Measurements from ENCODE around the gene AGTRAP. TPM values are rescaled to one million over a fixed set of nuclear protein-coding genes. Genes with fewer than 3 reads are reported as not detected.

Gene AGTRAP, protein sequence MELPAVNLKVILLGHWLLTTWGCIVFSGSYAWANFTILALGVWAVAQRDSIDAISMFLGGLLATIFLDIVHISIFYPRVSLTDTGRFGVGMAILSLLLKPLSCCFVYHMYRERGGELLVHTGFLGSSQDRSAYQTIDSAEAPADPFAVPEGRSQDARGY
- total RNA-seq (10 to 100 TPM; 16.7 to 19.3 TPM), polyA plus RNA-seq (100 to 1,000 TPM in 1 of 3 donors, 10 to 100 TPM in 2; 57.3 to 106 (median 90.0) TPM), total RNA-seq (3.8 to 25.3 (median 9.1) reads per million in 6 experiments)

DNA sequence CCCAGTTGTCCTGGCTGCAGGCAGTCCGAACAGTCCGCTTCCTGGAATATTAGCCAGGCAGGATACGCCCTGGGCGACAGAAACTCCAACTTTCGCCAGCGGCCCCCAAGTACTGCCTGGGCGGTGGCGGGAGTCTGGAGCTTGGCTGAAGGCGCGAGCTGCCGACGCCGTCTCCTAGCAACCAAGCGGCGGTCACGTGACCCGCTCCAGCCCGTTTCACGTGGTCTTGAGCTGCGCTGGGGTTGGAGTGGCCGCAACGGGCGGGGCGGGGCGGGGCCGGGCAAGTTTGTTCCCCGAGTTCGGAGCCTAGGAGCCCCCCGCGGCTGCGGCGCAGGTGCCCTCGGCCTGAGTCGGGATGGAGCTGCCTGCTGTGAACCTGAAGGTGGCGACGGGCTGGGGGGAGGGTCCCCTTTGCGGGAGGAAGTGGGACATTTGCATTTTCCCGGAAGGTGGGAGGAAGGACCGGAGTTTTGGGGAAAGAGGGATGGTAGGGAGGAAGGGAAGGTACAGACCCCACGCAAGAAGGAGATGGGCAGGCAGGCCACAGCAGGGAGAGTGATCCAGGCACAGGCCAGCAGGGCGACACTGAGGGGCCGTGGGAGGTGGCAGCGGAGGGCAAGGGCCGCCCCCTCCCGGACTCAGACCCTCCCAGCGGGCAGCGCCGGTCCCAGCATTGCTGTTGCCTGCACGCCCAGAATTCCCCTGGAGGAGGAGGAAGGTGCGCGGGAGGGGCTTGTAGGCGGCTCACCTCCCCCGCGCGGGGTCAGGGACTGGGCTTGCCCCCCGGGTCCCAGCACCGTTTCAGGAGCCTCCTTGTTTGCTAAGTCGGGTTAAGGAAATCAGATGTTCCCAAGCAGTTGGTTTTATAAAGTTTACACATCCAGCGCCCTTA, at the start of gene AGTRAP:
AGTRAP (plus strand) TSS at position 283 of the 892 bp plus-strand sequence; CDS start at position 356, 73 bp downstream.
- Mint-ChIP-seq H3K4me3 (peak within 1 kb of the TSS; percentile 87 to 98 (median 94)), H3K4me1 (peaks cover 36 to 81% (median 79%) of the 10 kb centered on the region in 4 donors), H3K9me3 (no peaks in the 10 kb centered on the region), H3K36me3 (no peaks in the 10 kb centered on the region), H3K27me3 (no peaks in the 10 kb centered on the region), H3K27ac (peak within 1 kb of the TSS; percentile 39 to 97 (median 84))
- DNase-seq (peak; percentile 75 to 92 (median 78)), ATAC-seq (peak; percentile 72 to 78)
- POLR2A ChIA-PET = interaction anchor here (0.6 to 3.3 kb wide), 9 partner anchors 13 to 474 kb away, joined by 3 to 23 read pairs (median 3); partner anchors contain the start of genes FBXO6 and MTOR

DNA sequence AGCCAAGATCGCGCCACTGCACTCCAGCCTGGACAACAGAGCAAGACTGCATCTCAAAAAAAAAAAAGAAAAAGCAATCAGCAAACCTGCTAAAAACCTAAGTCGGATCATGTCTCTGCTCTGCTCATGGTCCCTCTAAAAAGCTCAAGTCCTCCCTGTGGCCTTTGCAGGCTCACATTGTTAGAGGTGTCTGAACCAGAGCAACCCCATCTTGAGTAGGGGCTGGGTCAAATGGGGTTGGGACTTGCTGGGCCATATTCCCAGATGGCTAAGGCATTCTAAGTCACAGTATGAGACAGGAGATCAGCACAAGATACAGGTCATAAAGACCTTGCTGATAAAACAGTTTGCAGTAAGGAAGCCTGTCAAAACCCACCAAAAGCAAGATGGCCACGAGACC, 47.4 kb upstream of the AGTRAP start:
- H3K9me3 Mint-ChIP-seq = no peaks in the 10 kb centered on the region
- no peak for ATAC-seq

DNA sequence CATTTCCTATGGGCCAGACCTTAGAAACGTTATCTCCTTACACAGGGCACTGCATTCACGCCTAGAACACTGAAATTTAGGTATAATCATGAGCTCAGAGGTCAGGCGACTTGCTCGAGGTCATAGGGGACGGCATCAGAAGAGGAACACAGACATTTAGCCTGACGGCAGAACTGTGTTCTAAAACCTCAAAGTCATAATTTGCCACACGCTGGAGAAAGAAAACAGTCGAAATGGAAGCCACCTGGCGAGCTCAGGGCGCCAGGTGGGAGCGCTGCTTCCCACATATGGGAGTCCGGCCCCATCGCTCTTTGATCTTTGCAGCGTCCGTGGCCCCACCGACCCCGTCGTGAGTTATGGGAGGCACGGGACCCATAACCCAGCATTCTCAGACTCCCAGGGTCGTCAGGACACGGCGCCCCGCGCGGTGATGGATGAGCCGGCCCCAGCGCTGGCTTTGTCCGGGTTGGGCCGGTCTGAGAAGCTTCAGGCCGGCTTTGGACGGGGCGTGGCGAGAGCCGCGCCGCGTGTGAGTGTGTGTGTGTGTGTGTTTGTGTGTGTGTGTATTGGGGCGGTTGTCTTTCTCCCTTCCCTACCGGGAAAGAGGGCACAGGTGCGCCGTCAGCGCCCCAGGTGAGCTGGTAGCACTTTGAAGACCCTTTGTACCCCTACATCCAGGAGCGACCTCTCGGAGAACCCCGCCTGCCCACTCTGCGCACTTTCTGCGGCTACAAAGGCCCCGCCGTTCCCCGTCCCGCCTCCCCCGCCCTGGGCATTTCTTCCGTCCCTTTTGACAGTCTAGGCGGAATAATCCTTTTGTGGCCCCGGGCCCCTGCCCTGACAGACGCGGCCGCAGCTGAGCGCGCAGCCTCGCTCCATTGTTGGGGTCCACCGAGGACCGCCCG, 45.3 kb upstream of the AGTRAP start:
- Mint-ChIP-seq H3K9me3 (no peaks in the 10 kb centered on the region), H3K36me3 (peaks cover 0 to 5% (median 0%) of the 10 kb centered on the region in 3 donors), H3K4me3 (peak overlapping the region; percentile 45 to 83 (median 74)), H3K27me3 (peaks cover 20 to 65% (median 31%) of the 10 kb centered on the region in 5 donors), H3K4me1 (peaks cover 15 to 39% (median 32%) of the 10 kb centered on the region in 4 donors), H3K27ac (peak overlapping the region in 2 of 10 donors; percentile 31 to 41)
- ATAC-seq = peak; percentile 2 to 11
- POLR2A ChIA-PET = interaction anchor here (0.6 to 1.2 kb wide), 6 partner anchors 9 to 478 kb away, joined by 3 to 4 read pairs (median 3); no protein-coding TSS in a partner anchor
- DNase-seq = no peak

More for the DNA sequence above, 47.4 kb upstream of the AGTRAP start:
- H3K27ac Mint-ChIP-seq = no peak overlapping the region
- peaks cover 0 to 5% (median 0%) of the 10 kb centered on the region in 3 donors for H3K36me3 Mint-ChIP-seq
- peaks cover 20 to 59% (median 31%) of the 10 kb centered on the region in 5 donors for H3K27me3 Mint-ChIP-seq
- H3K4me3 Mint-ChIP-seq = no peak overlapping the region
- peaks cover 15 to 32% (median 26%) of the 10 kb centered on the region in 4 donors for H3K4me1 Mint-ChIP-seq
- no peak for DNase-seq
- POLR2A ChIA-PET = no interaction called here

DNA sequence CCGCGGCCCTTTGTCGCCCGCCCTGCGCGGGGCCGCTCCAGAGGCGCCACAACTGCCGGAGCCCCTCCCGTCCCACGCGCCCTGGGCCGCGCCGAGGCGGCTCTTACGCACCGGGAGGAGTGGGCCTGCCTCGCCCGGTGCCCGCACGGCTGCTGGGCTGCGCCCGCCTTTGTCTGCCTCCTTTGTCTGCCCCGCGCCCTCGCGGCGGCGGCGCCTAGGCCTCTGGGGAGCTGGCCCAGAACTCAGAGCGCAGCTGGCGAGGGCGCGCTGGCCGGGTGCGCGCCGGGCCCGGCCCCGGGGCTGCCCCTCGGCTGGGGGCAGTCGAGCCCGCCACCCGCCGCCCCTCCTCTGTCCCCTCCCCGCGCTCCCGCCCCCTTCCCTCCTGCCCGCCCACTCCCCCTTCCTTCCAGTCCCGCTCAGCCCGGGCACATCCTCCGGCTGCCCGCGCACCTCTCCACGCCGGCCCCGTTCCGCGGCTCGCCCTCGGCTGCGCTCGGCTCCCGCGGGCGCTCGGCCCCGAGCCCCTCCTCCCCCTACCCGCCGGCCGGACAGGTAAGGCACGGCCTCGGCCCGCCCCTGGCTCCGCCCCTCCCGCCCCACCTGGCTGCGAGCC, 44.5 kb upstream of the AGTRAP start, which contains the start of gene DRAXIN:
DRAXIN (plus strand) TSS at position 409 of the 613 bp plus-strand sequence. CDS start 14,549 bp downstream, outside the sequence.
- Mint-ChIP-seq H3K27ac (peak within 1 kb of the TSS in 5 of 10 donors; percentile 31 to 80 (median 48)), H3K9me3 (no peaks in the 10 kb centered on the region), H3K27me3 (peaks cover 19 to 59% (median 31%) of the 10 kb centered on the region in 5 donors), H3K36me3 (peaks cover 0 to 5% (median 0%) of the 10 kb centered on the region in 3 donors), H3K4me3 (peak within 1 kb of the TSS; percentile 70 to 90 (median 80)), H3K4me1 (peaks cover 15 to 39% (median 32%) of the 10 kb centered on the region in 4 donors)
- POLR2A ChIA-PET = interaction anchor here (0.7 to 1.2 kb wide), 3 partner anchors 28 to 477 kb away, joined by 3 read pairs; no protein-coding TSS in a partner anchor
- peak; percentile 40 to 51 for ATAC-seq
- DNase-seq = peak in 2 of 10 donors; percentile 13 to 15

DNA sequence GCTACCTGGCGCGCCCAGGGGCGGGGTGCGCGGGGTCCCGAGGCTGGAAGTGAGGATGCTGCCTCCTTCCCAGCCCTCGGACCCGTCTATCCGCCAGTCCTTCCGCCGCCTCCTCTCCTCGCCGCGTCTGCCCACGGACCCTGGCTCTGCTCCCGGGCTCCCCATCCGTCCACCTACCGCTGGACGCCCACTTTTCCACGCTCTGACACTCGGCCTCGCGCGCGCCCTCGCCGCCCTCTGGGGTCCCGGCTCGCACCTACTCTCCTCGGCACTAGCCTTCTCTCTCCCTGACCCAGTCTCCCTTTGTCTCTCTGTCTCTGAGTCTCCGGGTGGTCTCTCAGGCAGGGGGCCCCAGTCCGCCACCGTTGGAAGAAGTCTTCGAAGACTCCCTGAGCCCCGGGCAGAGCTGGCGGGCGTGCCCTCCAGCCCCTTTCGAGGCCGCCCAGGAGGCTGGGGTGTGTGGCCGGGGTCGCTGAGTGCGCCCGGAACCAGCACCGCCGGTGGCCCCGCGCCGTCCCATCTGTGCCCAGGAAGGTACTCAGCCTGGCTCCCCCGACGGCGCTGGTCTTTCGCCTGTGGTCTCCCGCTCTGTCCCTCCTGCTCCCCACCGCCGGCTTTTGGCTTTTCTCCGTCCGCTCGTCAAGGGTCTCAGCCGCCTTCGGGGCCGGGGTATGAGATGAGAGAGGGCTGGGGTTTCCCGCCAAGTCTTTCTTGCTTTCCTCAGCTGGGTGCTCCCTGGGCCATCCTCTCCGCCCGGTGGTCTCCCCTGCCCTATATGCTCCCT, 43.8 kb upstream of the AGTRAP start:
- Mint-ChIP-seq H3K4me3 (peak overlapping the region; percentile 70 to 90 (median 79)), H3K9me3 (no peaks in the 10 kb centered on the region), H3K4me1 (peaks cover 15 to 39% (median 33%) of the 10 kb centered on the region in 4 donors), H3K36me3 (peaks cover 0 to 5% (median 0%) of the 10 kb centered on the region in 3 donors), H3K27me3 (peaks cover 19 to 57% (median 31%) of the 10 kb centered on the region in 5 donors), H3K27ac (peak overlapping the region in 3 of 10 donors; percentile 48 to 80 (median 68))
- POLR2A ChIA-PET = no interaction called here
- ATAC-seq (no peak), DNase-seq (no peak)

DNA sequence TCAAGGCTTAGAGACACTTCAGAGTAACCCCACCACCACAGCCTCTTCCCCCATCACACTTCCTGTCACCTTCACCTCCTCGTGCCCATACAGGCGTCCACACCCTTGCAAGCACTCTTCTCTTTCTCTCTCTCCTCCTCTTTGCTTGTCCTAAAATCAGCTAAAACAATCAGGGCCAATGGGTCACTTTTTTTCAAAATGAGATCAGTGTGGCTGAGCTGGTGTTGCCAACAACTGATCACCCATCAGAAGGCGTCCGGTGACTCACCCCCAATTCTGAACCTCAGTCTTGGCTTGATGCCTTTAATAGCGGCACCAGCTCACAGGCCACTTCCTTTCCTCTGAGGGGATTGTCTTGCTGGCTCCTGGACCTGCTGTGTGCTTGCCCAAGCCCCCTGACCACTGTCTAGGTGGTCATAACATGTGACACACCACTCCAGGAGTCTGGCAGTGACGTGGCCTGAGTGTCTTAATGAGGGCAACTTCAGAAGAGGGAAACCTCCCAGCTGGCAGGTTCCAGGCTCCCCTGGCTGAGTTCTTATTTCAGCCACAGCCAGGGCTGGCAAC, 42.8 kb upstream of the AGTRAP start:
- peaks cover 13 to 50% (median 26%) of the 10 kb centered on the region in 5 donors for H3K27me3 Mint-ChIP-seq
- POLR2A ChIA-PET = no interaction called here
- H3K4me1 Mint-ChIP-seq = peaks cover 15 to 42% (median 37%) of the 10 kb centered on the region in 4 donors
- H3K36me3 Mint-ChIP-seq = peaks cover 0 to 5% (median 0%) of the 10 kb centered on the region in 3 donors
- H3K27ac Mint-ChIP-seq = peak overlapping the region in 7 of 10 donors; percentile 0 to 73 (median 33)
- peak; percentile 69 to 82 for ATAC-seq
- H3K9me3 Mint-ChIP-seq = no peaks in the 10 kb centered on the region
- H3K4me3 Mint-ChIP-seq = peak overlapping the region; percentile 57 to 90 (median 78)
- DNase-seq = peak in 6 of 10 donors; percentile 15 to 49 (median 40)

DNA sequence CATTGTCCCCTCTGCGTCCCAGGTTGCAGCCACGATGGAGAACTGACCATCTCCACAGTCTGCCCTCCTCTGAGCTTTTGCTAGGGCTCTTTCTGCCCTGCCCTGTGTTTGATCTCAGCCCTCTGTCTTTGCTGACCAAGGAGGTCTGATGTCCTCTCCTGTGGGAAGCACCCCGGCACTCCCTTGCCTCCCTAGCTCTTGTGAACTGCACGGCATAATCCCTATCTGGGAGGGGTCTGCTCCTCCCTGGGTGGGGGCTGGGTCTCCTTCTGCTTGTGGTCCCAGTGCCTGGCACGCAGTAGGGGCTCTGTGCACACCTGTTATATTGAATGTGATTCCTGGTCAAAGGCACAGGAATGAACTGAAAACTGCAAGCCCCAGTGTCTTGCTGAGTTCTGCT, 42.0 kb upstream of the AGTRAP start:
- Mint-ChIP-seq H3K27me3 (peaks cover 13 to 42% (median 26%) of the 10 kb centered on the region in 5 donors), H3K4me3 (peak overlapping the region in 4 of 10 donors; percentile 2 to 55 (median 28)), H3K4me1 (peaks cover 15 to 46% (median 38%) of the 10 kb centered on the region in 4 donors), H3K9me3 (no peaks in the 10 kb centered on the region), H3K36me3 (peaks cover 0 to 5% (median 0%) of the 10 kb centered on the region in 3 donors), H3K27ac (peak overlapping the region in 3 of 10 donors; percentile 61 to 87 (median 70))
- no peak for DNase-seq
- POLR2A ChIA-PET = no interaction called here
- ATAC-seq = no peak

DNA sequence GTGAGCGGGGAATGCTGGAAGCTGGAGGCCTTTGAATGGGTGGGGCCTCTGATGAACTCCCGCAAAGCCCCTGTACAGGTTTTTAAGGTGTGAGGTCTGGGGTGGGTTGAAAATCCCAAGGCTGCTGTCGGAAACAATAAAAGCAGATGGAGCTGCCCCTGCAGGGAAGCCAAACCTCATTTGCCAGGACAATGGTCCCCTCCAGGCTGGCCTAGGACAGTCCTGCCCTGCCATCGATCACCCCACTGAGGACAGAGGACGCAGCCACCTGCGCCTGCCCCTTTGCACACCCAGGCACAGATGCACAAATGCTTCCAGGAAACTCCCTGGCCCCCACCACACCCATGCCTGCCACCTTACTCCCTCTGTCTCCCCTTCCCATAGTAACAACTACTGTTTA, 40.1 kb upstream of the AGTRAP start:
- no peak for DNase-seq
- Mint-ChIP-seq H3K36me3 (no peaks in the 10 kb centered on the region), H3K9me3 (no peaks in the 10 kb centered on the region), H3K27me3 (peaks cover 4 to 23% (median 15%) of the 10 kb centered on the region in 5 donors), H3K4me1 (peaks cover 9 to 36% (median 26%) of the 10 kb centered on the region in 4 donors), H3K27ac (peak overlapping the region in 1 of 10 donors; percentile 73), H3K4me3 (no peak overlapping the region)
- ATAC-seq = no peak
- POLR2A ChIA-PET = interaction anchor here (1.5 kb wide), 1 partner anchor 23 kb away, joined by 5 read pairs; no protein-coding TSS in a partner anchor

DNA sequence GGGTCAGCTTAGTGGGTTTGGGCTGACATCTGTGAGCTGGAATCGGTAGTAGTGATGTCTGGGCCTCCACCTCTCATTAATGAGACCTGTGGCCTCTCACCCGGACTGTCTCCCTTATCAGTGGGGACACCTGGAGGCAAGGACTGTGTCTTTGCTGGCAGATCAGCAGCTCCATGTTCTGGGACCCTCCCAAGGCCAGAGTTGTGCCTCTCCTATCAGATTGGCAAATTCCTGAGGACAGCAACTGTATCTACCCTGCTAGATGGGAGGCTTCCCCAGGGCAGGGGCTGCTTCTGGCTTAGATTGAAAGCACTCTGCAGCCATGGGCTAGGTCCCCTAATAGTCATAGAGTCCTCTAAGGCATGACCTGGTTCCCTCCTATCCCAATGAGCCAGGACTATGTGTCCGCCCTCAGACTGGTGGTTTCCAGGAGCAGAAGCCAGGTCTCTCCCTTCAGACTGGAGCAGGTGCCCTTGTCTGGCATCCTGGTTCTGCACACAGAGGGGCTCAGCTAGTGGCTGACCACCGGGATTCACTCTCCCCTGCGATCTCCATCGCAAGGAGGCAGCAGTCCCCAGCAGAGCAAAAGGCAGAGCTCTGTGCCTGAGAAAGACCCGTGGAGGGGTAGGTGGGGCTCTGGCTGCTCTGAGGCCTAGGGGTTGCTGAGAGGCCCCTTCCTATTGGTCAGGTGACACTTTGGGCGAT, 38.6 kb upstream of the AGTRAP start:
- POLR2A ChIA-PET = no interaction called here
- Mint-ChIP-seq H3K9me3 (no peaks in the 10 kb centered on the region), H3K4me3 (no peak overlapping the region), H3K36me3 (no peaks in the 10 kb centered on the region), H3K4me1 (peaks cover 7 to 32% (median 20%) of the 10 kb centered on the region in 4 donors), H3K27me3 (peaks cover 3 to 15% (median 12%) of the 10 kb centered on the region in 5 donors), H3K27ac (peak overlapping the region in 1 of 10 donors; percentile 35)
- no peak for DNase-seq
- ATAC-seq = no peak

DNA sequence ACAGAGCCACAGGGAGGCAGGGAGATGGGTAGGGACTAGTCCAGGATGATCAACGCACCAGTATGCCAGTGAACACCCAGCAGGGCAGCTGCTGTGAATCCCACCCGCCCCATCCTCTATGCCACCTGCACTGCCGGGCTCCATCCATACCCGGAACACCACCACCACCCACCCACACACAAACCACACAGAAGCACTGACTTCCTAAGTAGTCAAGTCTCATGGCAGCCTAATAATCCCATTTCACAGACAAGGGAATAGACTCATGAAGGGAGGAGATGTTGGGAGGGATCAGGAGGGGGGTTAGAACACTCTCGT, 38.1 kb upstream of the AGTRAP start:
- no peaks in the 10 kb centered on the region for H3K36me3 Mint-ChIP-seq
- peaks cover 4 to 26% (median 15%) of the 10 kb centered on the region in 4 donors for H3K4me1 Mint-ChIP-seq
- POLR2A ChIA-PET = no interaction called here
- peaks cover 0 to 10% (median 8%) of the 10 kb centered on the region in 5 donors for H3K27me3 Mint-ChIP-seq
- no peak overlapping the region for H3K27ac Mint-ChIP-seq
- DNase-seq (no peak), ATAC-seq (peak in 1 of 2 donors; percentile 46)
- H3K4me3 Mint-ChIP-seq = no peak overlapping the region
- H3K9me3 Mint-ChIP-seq = no peaks in the 10 kb centered on the region
